Stimulated activated naive CD8-positive, alpha-beta T cell treated with anti-CD3 and anti-CD28 coated beads, Interleukin-15, amount 100 ng/mL, for 72 hours (primary cell): Measurements from ENCODE around the gene TDRD5.

Experiments used
- ATAC-seq: fragments of 150-1000 bp; cut with Tn5 transposase; 2 replicates; pipeline ENCODE4 v1.10.0; 2021; ENCODE audit warnings: mild to moderate bottlenecking, moderate library complexity
- DNase-seq, 2 donors: peaks; one replicate each; pipeline ENCODE4 v3.0.0; 2021 to 2022
- H3K27ac Mint-ChIP-seq, 2 donors: one replicate each; pipeline ENCODE4 v1.8.0; 2022; ENCODE audit warnings: mild to moderate bottlenecking in 2 of 2, mixed read lengths in 2 of 2, moderate library complexity in 2 of 2
- H3K27me3 Mint-ChIP-seq: one replicate; pipeline ENCODE4 v1.8.0; 2022; ENCODE audit warnings: mixed read lengths
- H3K4me1 Mint-ChIP-seq: one replicate; pipeline ENCODE4 v1.8.0; 2022; ENCODE audit warnings: mild to moderate bottlenecking, mixed read lengths
- H3K4me3 Mint-ChIP-seq, 2 donors: one replicate each; pipeline ENCODE4 v1.8.0; 2022; ENCODE audit warnings: mild to moderate bottlenecking in 2 of 2, mixed read lengths in 2 of 2, moderate library complexity in 1 of 2
- H3K9me3 Mint-ChIP-seq, 2 donors: one replicate each; pipeline ENCODE4 v1.8.0; 2022; ENCODE audit warnings: mixed read lengths in 2 of 2

The TDRD5 gene, protein sequence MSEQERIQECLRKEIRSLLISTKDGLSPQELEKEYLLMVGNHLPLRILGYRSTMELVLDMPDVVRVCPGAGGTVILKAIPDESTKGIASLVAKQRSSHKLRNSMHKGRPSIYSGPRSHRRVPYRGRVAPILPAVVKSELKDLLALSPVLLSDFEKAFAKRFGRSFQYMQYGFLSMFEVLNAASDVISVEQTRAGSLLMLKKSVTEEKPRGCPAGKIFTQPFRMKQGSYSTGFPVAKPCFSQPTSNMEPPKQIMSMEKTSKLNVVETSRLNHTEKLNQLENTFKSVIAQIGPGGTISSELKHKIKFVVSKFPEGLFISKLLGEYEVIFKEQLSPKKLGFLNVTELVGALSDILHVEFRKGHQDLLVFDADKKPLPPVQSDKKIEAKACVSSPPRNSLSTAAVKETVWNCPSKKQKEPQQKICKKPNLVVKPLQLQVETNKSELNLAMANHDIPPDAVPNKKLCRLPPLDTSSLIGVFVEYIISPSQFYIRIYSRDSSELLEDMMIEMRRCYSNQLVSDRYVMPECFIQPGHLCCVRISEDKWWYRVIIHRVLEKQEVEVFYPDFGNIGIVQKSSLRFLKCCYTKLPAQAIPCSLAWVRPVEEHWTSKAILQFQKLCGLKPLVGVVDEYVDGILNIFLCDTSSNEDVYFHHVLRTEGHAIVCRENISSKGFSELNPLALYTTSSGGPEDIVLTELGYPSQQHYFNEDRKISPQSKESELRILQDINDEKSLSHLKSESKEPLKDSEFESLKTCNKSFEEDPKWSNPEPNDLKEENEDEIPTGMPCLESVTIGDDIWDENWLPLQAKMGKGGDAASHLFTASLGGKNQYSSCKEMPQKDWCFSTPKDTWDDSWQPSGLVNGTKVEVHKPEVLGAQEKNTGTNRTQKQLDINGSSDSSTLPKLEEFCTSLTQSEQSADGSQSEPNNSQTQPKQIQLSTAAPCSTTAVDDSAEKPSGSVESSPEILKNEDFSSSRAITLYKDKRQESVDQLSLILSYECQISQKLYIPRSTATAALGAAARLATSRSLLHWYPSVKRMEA

DNA sequence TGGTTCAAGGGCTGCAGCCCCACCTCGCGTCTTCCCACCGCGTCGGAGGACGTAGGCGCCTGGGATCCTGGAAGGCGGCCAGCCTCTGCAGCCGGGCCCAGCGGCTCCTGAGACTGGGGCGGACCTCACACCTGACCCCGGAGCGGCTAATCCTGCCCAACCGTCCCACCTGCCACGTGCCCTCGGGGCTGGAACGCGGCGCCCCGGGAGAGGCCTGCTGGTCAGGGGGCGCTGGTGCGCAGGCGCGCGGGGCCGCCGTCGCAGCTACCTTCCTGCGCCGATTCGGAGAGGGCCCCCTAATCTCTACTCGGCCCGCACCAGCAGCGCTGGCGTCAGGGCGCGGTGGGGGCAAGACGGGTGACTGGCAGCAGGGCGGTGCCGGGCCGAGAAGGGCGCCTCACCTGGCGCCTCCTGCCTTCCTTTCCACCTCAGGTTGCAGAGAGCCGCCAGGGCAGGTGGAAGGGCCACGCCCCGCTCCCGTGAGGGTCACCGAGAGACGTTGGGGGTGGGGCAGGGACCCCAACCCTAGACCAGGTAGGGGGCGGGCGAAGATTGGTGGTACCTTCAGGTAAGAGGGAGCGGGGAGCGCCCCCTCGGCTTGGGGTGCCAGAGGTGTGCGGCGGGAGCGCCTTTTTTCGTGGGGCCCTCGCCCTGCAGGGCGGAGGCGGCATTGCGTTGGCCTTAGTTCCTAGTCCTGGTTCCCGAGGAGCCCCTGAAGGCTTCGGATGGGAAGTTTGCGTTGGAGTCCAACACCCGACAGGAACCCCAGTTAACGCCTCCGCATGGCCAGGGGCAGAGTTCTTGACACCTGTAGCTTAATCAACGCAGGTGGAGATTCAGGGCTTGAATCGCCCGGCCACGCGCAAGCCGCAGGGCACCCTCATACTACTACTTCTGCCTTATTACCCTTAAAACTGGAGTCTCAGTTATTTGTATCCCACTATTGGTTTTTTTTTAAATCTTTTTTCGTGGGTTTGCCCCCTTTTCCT lies at the start of gene TDRD5:
Gene TDRD5, plus strand, starts transcription at position 241 of the 989 bp plus-strand sequence. CDS start 784 bp downstream, outside the sequence.
- no peak within 1 kb of the TSS for H3K4me3 Mint-ChIP-seq
- peaks cover 59% of the 10 kb centered on the region for H3K27me3 Mint-ChIP-seq
- no peaks in the 10 kb centered on the region for H3K9me3 Mint-ChIP-seq
- H3K4me1 Mint-ChIP-seq = no peaks in the 10 kb centered on the region
- H3K27ac Mint-ChIP-seq = no peak within 1 kb of the TSS
- peak; percentile 44 for ATAC-seq
- DNase-seq = no peak

DNA sequence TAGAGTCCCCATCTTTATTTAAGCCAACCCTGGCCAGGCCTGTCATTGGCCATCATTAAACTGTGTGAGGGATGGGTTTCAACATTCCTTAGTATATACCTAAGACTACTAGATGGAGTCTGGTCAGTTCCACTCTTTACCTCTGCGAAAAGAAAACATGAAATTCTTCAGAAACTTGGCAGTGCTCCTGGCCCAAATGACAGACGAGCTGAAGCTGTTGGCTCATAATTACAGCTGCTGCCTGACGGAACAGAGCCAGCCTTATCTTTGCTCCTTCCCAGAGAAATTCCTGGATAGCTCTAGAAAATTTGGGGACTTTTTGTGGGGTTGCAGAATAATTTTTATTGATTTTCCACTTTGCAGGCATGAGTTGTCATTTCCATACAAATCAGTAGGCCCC lies 46.3 kb upstream of the TDRD5 start:
- no peak overlapping the region for H3K27ac Mint-ChIP-seq
- no peak for ATAC-seq
- H3K9me3 Mint-ChIP-seq = no peaks in the 10 kb centered on the region
- H3K4me1 Mint-ChIP-seq = no peaks in the 10 kb centered on the region
- no peak for DNase-seq
- H3K27me3 Mint-ChIP-seq = peaks cover 7% of the 10 kb centered on the region
- H3K4me3 Mint-ChIP-seq = no peak overlapping the region

DNA sequence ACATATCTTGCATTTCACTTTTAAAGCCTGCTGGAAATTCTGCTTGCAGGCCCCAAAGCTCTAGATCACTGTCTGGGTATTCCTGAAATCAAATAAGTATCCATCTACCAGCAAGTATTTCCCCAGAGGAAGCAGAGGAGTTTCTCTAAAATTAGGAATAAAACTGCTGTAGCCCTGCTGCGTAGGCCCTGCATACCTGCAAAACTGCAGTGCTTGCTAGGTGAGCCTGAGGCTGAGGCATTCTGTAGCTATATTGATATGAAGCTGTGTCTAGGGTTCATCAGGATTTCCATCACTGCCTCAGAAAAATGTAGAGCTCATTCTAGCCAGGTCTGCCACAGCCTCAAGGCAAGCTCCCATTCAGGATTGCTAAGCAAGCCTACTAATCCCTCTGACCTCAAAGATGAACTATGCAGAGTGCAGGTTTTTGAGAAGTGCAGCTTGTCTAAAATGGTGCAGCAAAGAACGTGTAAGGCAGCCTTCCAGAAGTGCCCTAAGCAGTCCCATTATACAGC lies 44.6 kb upstream of the TDRD5 start:
- Mint-ChIP-seq H3K4me1 (peaks cover 8% of the 10 kb centered on the region), H3K4me3 (no peak overlapping the region), H3K27me3 (peaks cover 7% of the 10 kb centered on the region), H3K27ac (no peak overlapping the region), H3K9me3 (no peaks in the 10 kb centered on the region)
- ATAC-seq (no peak), DNase-seq (no peak)

DNA sequence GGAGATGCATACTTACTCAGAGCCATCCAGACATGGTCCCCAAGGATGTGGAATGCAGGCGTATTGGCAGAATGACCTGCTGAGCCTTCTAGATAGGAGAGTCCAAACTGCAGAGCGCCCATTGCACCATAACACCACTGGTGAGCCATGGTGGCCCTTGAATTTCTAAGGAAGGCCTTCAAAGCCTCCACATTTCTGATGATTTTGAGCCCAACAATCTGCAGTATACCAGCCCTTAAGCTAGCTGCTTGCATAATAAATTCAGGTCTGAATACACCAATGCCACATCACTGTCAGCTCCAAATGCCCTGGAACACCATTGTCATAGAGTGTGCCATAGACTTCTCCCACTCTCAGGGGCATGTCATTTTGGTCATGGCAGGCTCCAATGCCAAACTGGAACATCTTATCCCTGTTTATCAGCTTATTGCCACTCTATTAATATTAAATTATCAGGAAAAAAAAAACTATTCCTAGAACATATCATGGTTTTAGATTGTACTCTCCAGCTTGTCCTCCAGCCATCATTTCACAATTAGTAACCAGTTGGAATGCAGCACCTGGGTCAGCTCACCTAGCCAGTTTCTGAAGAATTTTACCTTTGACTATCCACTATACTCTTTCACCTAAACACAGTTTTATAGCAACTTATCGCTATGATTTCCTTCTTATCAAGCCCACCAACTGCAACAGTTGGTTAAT lies 42.8 kb upstream of the TDRD5 start:
- peaks cover 8% of the 10 kb centered on the region for H3K4me1 Mint-ChIP-seq
- DNase-seq = no peak
- no peak for ATAC-seq
- no peaks in the 10 kb centered on the region for H3K9me3 Mint-ChIP-seq
- no peak overlapping the region for H3K4me3 Mint-ChIP-seq
- no peak overlapping the region for H3K27ac Mint-ChIP-seq
- no peaks in the 10 kb centered on the region for H3K27me3 Mint-ChIP-seq

DNA sequence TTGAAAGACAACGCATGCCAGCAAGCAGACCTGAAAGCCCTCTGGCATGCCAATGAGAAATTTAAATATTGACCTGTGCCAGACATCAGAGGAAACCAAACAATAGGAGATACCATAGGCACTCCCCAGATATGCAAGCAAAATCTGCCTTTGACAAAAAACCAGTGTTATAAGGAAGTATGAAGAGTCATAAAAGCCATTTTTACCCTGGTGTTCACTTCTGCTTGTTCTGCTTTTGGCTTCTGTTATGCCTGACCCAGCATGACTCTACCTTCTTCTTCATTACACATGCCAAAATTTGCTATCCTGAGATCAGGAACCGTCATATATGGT lies 42.3 kb upstream of the TDRD5 start:
- H3K4me1 Mint-ChIP-seq = peaks cover 8% of the 10 kb centered on the region
- no peak overlapping the region for H3K27ac Mint-ChIP-seq
- DNase-seq (no peak), ATAC-seq (no peak)
- no peak overlapping the region for H3K4me3 Mint-ChIP-seq
- no peaks in the 10 kb centered on the region for H3K9me3 Mint-ChIP-seq
- no peaks in the 10 kb centered on the region for H3K27me3 Mint-ChIP-seq

DNA sequence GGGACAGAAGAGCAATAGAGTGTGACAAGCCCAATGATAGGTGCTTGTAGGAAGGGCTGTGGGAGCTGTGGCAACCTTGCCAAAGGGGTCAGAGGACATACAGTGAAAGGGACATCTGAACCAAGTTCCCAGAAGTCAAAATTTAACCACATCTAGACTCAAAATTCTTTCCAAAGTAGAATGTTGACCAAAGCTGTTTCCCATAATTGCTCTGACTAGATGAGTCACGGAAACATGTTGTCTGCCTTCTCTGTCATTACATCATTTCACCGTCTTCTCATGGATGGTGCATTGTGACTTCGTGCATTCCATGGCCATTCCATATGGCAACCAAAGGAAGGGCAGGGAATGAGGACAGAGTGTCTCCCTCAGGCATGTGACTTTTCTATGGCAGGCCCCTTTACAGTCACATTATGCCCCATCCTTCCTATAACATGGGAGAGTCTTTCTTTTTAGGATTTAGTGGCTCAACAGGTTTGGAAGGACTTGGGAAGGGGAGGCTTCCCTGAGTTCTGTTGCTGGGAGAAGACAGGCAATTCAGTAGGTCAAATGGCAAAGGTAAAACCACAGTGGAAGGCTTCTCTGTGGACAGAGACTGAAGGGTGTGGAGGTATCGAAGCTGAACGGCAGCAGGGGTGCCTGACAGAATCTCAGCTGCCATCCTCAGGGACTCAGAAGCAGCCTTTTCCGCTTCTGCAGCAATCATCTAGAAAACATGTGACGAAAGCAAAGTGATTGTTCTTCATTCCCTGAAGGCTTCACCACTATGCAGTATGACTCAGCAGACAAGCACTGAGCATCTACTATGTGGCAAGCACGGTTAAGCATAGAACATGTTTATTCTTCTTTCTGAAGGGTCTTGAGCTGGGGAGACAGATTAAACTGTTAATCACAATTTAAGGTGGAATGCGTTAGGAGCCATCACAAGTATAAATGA lies 40.6 kb upstream of the TDRD5 start:
- ATAC-seq = peak; percentile 31

DNA sequence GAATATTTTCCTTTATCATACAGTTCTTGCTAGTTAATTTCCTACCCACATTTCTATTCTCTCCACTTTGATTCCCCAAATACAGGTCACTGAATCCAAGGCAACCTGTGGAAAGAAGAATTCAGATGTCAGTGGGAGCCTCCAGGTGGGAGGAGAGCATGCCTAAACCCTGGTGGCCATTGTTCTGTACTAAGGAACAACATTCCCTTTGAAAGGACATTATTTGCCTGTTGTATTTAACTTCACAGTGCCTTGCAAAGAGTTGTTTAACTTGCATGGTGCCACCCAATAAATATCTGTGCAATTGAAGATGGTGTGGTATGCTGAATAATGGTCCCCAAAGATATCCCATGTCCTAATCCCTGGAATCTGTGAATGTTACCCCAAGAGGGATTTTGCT lies 37.2 kb upstream of the TDRD5 start:
- DNase-seq (no peak), ATAC-seq (no peak)
- H3K4me1 Mint-ChIP-seq = peaks cover 8% of the 10 kb centered on the region
- H3K4me3 Mint-ChIP-seq = no peak overlapping the region
- H3K27me3 Mint-ChIP-seq = peaks cover 14% of the 10 kb centered on the region
- no peak overlapping the region for H3K27ac Mint-ChIP-seq
- no peaks in the 10 kb centered on the region for H3K9me3 Mint-ChIP-seq

More for the DNA sequence above, 40.6 kb upstream of the TDRD5 start:
- Mint-ChIP-seq H3K9me3 (no peaks in the 10 kb centered on the region), H3K4me3 (no peak overlapping the region), H3K27me3 (peaks cover 8% of the 10 kb centered on the region), H3K27ac (peak overlapping the region in 1 of 2 donors; percentile 64), H3K4me1 (peaks cover 8% of the 10 kb centered on the region)
- no peak for DNase-seq

DNA sequence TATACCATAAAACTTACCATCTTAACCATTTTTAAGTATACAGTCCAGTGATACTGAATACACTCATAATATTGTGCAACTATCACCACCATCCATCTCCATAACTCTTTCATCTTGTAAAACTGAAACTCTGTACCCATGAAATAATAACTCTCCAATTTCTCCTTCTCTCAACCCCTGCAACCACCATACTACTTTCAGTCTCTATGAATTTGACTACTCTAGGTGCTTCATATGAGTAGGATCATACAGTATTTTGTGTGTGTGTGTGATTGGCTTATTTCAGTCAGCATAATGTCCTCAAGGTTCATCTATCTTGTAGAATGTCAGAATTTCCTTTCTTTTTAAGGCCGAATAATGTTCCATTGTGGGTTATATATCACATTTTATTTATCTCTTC lies 33.6 kb upstream of the TDRD5 start:
- ATAC-seq (peak; percentile 58), DNase-seq (no peak)
- H3K27me3 Mint-ChIP-seq = peaks cover 14% of the 10 kb centered on the region
- no peak overlapping the region for H3K4me3 Mint-ChIP-seq
- no peak overlapping the region for H3K27ac Mint-ChIP-seq
- H3K9me3 Mint-ChIP-seq = no peaks in the 10 kb centered on the region
- H3K4me1 Mint-ChIP-seq = no peaks in the 10 kb centered on the region

DNA sequence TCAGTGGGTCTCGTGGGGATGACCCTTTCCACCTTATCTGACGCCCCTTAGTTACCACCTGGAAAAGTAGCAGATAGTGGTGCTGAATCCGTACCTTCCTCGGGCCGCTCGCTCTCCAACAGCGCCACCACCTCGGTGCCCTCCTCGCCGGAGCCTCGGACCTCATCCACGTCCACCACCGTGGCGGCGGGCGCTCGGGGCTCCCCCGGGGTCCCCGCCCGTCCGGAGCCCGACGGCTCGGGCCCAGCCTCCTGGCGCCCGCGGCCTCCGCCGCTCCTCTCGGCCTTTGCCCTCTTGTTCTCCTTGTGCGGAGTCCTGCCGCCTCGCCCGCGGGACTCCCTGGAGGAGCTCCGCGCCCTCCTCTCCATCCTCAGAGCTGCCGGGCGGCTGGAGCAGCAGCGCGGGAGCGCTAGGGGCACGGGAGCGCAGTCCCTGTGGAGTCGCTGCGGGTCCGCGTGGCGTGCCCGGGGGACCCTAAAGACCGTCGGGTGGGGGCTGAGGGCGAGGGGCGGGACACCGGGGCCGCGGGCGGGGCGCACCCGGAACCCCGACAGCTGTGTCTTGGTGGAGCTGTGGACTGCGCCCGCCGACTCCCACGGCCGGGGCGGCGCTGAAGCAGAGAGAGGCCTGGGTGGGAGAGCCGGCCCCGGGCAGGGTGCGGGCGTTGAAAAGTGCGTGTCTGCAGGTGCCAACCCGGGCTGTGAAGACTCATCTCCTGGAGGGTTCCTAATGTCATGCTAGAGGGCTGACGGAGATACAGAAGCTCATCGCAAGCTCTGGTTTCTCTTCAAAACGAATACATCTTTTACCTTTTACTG lies 15.9 kb upstream of the TDRD5 start, which contains the start of gene NPHS2:
Gene NPHS2, minus strand, starts transcription at position 452 of the 818 bp plus-strand sequence. Its CDS starts 84 bp downstream, at position 368.
- Mint-ChIP-seq H3K27ac (no peak within 1 kb of the TSS), H3K27me3 (peaks cover 81% of the 10 kb centered on the region), H3K4me3 (peak within 1 kb of the TSS; percentile 15 to 18), H3K4me1 (peaks cover 6% of the 10 kb centered on the region), H3K9me3 (peaks cover 0 to 2% of the 10 kb centered on the region in 2 donors)
- peak; percentile 57 for ATAC-seq
- DNase-seq = no peak

DNA sequence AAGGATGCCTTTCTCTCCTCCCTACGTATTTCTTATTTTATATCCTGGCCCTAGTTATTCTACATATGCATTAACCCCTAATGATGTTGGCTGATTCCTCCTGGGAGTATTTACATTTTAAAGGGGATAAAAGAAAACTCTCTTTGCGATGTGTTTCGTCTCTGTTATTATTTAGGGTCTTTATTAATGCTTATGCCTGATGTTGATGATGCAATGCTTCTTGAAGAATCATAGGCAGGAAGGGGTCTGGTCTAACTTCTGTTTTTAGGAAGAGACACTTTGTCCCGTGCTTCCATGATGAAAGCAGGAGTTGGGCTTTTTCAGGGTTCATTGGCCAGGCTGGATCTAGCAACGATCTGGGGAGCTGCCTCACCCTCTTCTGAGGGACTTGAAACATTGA lies 15.1 kb upstream of the TDRD5 start:
- ATAC-seq = no peak
- Mint-ChIP-seq H3K27ac (no peak overlapping the region), H3K4me3 (peak overlapping the region in 1 of 2 donors; percentile 18), H3K27me3 (peaks cover 87% of the 10 kb centered on the region), H3K9me3 (no peaks in the 10 kb centered on the region), H3K4me1 (peaks cover 6% of the 10 kb centered on the region)
- DNase-seq = no peak

DNA sequence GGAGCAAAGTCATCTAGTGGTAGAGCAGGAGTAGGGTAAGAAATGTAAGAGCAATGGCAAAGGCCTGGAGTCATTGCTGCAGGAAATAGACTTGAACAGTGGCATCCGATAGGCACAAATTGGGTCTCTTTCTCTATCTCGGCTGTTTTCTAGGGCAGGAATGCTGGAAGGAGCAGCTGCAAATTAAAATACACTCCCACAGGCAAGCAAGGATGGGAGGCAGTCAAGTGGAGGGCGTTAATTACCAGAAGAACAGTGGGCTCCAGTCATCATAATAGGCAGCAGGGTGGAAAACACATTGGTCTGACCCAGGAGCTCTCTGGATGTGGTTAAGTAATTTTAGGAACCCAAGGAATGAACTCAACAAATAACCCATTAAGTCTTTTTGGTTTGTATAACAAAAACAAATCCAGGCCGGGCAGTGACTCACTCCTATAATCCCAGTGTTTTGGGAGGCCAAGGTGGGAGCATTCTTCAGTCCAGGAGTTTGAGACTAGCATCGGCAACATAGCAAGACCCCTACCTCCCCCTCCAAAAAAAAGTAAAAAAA lies 7.8 kb upstream of the TDRD5 start:
- Mint-ChIP-seq H3K4me3 (no peak overlapping the region), H3K27ac (no peak overlapping the region), H3K4me1 (no peaks in the 10 kb centered on the region), H3K9me3 (no peaks in the 10 kb centered on the region), H3K27me3 (peaks cover 91% of the 10 kb centered on the region)
- ATAC-seq (no peak), DNase-seq (no peak)

DNA sequence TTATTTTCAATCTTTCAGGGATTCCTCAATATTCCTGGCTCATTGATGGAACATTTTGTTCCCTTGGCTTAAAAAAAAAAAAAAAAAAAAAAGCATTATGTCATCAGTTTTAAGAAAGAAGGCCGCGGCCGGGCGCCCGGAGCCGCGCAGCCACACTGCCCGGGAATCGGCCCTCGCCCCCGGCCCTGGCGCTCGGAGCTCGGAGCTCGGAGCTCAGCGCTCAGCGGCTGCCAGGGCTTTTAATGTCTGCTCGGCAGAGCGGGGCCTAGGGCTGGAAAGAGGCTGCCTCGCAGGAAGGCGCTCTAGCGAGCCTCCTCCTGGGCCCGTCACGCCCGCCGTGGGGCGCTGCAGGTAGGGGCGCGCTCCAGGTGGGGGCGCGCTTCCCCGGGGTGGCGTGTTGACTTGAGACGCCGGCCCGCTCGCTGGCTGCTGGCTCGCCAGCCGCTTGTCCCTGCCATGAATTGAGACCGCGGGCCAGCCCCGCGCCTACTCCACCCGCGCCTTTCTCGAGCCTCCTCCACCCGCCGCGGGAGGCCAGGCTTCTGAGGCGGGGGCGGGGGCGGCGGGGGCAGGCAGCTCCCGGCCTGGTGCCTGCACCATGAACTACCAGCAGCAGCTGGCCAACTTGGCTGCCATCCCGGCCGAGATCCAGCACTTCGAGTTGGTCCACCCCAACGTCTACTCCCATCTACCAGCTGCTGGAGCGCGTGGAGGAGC lies 5.4 kb upstream of the TDRD5 start:
- H3K27ac Mint-ChIP-seq = no peak overlapping the region
- no peaks in the 10 kb centered on the region for H3K4me1 Mint-ChIP-seq
- H3K9me3 Mint-ChIP-seq = no peaks in the 10 kb centered on the region
- no peak overlapping the region for H3K4me3 Mint-ChIP-seq
- DNase-seq (no peak), ATAC-seq (peak; percentile 58)
- H3K27me3 Mint-ChIP-seq = peaks cover 81% of the 10 kb centered on the region
